Coronary artery (tissue), 2 donors: ENCODE results near the gene SVOPL.

Experiments used
- DNase-seq: peaks from one replicate; pipeline ENCODE4 v3.0.0-alpha.2; 2017; ENCODE audit warnings: low spot score
- H3K27ac ChIP-seq, 2 donors: fragments of 200-600 bp; sonication (generic); one replicate each; pipeline ENCODE4 v1.5.1; 2016 to 2019
- H3K4me3 ChIP-seq: fragments of 200-600 bp; sonication (generic); 2 replicates; pipeline ENCODE4 v1.5.1; 2016; ENCODE audit warnings: mild to moderate bottlenecking, moderate library complexity
- CTCF ChIP-seq: fragments of 200-600 bp; sonication (generic); IDR thresholded peaks from one replicate; pipeline ENCODE4 v1.5.1; 2019; ENCODE audit warnings: antibody characterized with exemption

Gene SVOPL

GRCh38 chr7:138684340-138684739 is 16.8 kb downstream of the SVOPL start:
- DNase-seq, result no peak
- H3K4me3 ChIP-seq, result no peak overlapping the region
- H3K27ac ChIP-seq, result no peak overlapping the region
- no peak for TF ChIP-seq CTCF

- Histone ChIP-seq H3K4me3 (no peak overlapping the region), H3K27ac (no peak overlapping the region)
- no peak for DNase-seq
- TF ChIP-seq CTCF, result no peak
Observed at GRCh38 chr7:138679793-138680192, 21.4 kb downstream of the SVOPL start.

GRCh38 chr7:138670594-138670993 is 30.6 kb downstream of the SVOPL start:
- Histone ChIP-seq H3K27ac (no peak overlapping the region), H3K4me3 (no peak overlapping the region)
- TF ChIP-seq CTCF, result no peak
- no peak for DNase-seq

GRCh38 chr7:138669364-138669763 is 31.8 kb downstream of the SVOPL start:
- no peak overlapping the region for H3K27ac ChIP-seq
- H3K4me3 ChIP-seq, result no peak overlapping the region
- DNase-seq, result no peak
- TF ChIP-seq CTCF, result no peak

GRCh38 chr7:138668946-138669345 is 32.2 kb downstream of the SVOPL start:
- DNase-seq, result no peak
- no peak for TF ChIP-seq CTCF
- H3K4me3 ChIP-seq, result no peak overlapping the region
- no peak overlapping the region for H3K27ac ChIP-seq

GRCh38 chr7:138668229-138668596 is 32.9 kb downstream of the SVOPL start:
- H3K27ac ChIP-seq, result no peak overlapping the region

More at GRCh38 chr7:138668229-138668596, 32.9 kb downstream of the SVOPL start:
- no peak overlapping the region for H3K4me3 ChIP-seq
- no peak for DNase-seq
- TF ChIP-seq CTCF, result no peak
